ENCODE measurements around the gene ZYG11A.
A peak's percentile ranks its signal among the peaks of the same experiment; 100 is the strongest.

Gene ZYG11A

GRCh38 chr1:52880206-52880605, 37.6 kb downstream of the ZYG11A start:
- DNase-seq = peak in 1 of 2 experiments; percentile 48

GRCh38 chr1:52887483-52887882, 44.9 kb downstream of the ZYG11A start:
- DNase-seq = no peak

- DNase-seq = no peak
Observed at GRCh38 chr1:52892424-52893215, 50.1 kb downstream of the ZYG11A start.

- no peak for DNase-seq
Observed at GRCh38 chr1:52899445-52899894, 56.9 kb downstream of the ZYG11A start.

- DNase-seq = no peak
Observed at GRCh38 chr1:52900402-52900801, 57.8 kb downstream of the ZYG11A start.

- DNase-seq = no peak
Observed at GRCh38 chr1:52901384-52901783, 58.8 kb downstream of the ZYG11A start.

- DNase-seq = no peak
Observed at GRCh38 chr1:52904208-52904926, 61.8 kb downstream of the ZYG11A start.

GRCh38 chr1:52904927-52905698, 62.6 kb downstream of the ZYG11A start:
- DNase-seq = peak; percentile 39 to 40

GRCh38 chr1:52906135-52906603, 63.6 kb downstream of the ZYG11A start:
- DNase-seq = no peak

- no peak for DNase-seq
Observed at GRCh38 chr1:52907068-52907811, 64.7 kb downstream of the ZYG11A start.

- no peak for DNase-seq
Observed at GRCh38 chr1:52907812-52908153, 65.2 kb downstream of the ZYG11A start.

GRCh38 chr1:52911541-52911940, 69.0 kb downstream of the ZYG11A start:
- DNase-seq = no peak

GRCh38 chr1:52913014-52913413, 70.5 kb downstream of the ZYG11A start:
- no peak for DNase-seq

GRCh38 chr1:52913537-52913936, 71.0 kb downstream of the ZYG11A start:
- DNase-seq = no peak

GRCh38 chr1:52914463-52914862, 71.9 kb downstream of the ZYG11A start:
- DNase-seq = no peak

GRCh38 chr1:52915211-52915854, 72.8 kb downstream of the ZYG11A start:
- DNase-seq = no peak

- DNase-seq = no peak
Observed at GRCh38 chr1:52915855-52916220, 73.3 kb downstream of the ZYG11A start.

- no peak for DNase-seq
Observed at GRCh38 chr1:52916241-52916975, 73.8 kb downstream of the ZYG11A start.

- no peak for DNase-seq
Observed at GRCh38 chr1:52917156-52917555, 74.6 kb downstream of the ZYG11A start.

GRCh38 chr1:52917581-52917980, 75.0 kb downstream of the ZYG11A start:
- no peak for DNase-seq

- DNase-seq = no peak
Observed at GRCh38 chr1:52918201-52918600, 75.6 kb downstream of the ZYG11A start.

Data from NCI-H2081 (cell line).